ENCODE results near the gene MED15.
"Not testable (repeated sequence)": the region's sequence is repeated elsewhere in the genome, so short reads cannot be mapped to it uniquely, and the experiment has no call there.

- TF ChIP-seq POLR2AphosphoS5 (IDR thresholded peaks at IDR 0.05; ENCODE audit: borderline replicate concordance, low read depth, low read length); EZH2 (IDR thresholded peaks at IDR 0.05); FOXP2 (optimal IDR thresholded peaks at IDR 0.05; ENCODE audit: control extremely low read depth, extremely low read length, insufficient read depth): not testable (repeated sequence)
Observed at GRCh38 chr22:20478059-20478458, 29.4 kb upstream of the MED15 start.

Measured in SK-N-MC (cell line).